Loucy (cell line): ENCODE results near the gene BTD.
"Not testable (repeated sequence)": the region's sequence is repeated elsewhere in the genome, so short reads cannot be mapped to it uniquely, and the experiment has no call there.

Source experiments
- H2AFZ ChIP-seq: fragments of 200-600 bp; sonication (generic); 2 replicates; pipeline ENCODE4 v1.6.0; 2016; ENCODE audit warnings: antibody characterized with exemption, mild to moderate bottlenecking, low read length, moderate library complexity
- H3F3A ChIP-seq: fragments of 200-600 bp; 2 replicates; pipeline ENCODE4 v1.6.0; 2016; ENCODE audit warnings: antibody characterized with exemption, low read depth, mild to moderate bottlenecking
- H3K27me3 ChIP-seq: fragments of 200-600 bp; sonication (generic); 2 replicates; pipeline ENCODE4 v1.6.1; 2014; ENCODE audit warnings: low read length, mild to moderate bottlenecking; ENCODE audit not compliant: insufficient read depth, poor library complexity, severe bottlenecking
- H3K36me3 ChIP-seq: fragments of 200-600 bp; sonication (generic); 2 replicates; pipeline ENCODE4 v1.6.1; 2016; ENCODE audit warnings: low read length; ENCODE audit not compliant: insufficient read depth
- H3K4me1 ChIP-seq: fragments of 200-600 bp; sonication (generic); 2 replicates; pipeline ENCODE4 v1.5.1; 2014; ENCODE audit warnings: low read length, mild to moderate bottlenecking; ENCODE audit not compliant: insufficient read depth, poor library complexity, severe bottlenecking
- H3K4me2 ChIP-seq: fragments of 200-600 bp; sonication (generic); 2 replicates; pipeline ENCODE4 v1.6.0; 2014; ENCODE audit warnings: antibody characterized with exemption, low read length, low read depth, mild to moderate bottlenecking; ENCODE audit not compliant: poor library complexity, severe bottlenecking
- H3K4me3 ChIP-seq: fragments of 200-600 bp; sonication (generic); 2 replicates; pipeline ENCODE4 v1.5.1; 2014; ENCODE audit warnings: low read length, mild to moderate bottlenecking, mixed read lengths; ENCODE audit not compliant: poor library complexity, severe bottlenecking
- H3K79me2 ChIP-seq: fragments of 200-600 bp; sonication (generic); 2 replicates; pipeline ENCODE4 v1.6.1; 2014; ENCODE audit warnings: low read length; ENCODE audit not compliant: insufficient read depth
- H3K9ac ChIP-seq: fragments of 200-600 bp; sonication (generic); 2 replicates; pipeline ENCODE4 v1.6.0; 2014; ENCODE audit warnings: mild to moderate bottlenecking, low read depth, low read length, moderate library complexity; ENCODE audit not compliant: poor library complexity, severe bottlenecking
- H3K9me2 ChIP-seq: fragments of 200-600 bp; sonication (generic); replicated peaks from 2 replicates; pipeline ENCODE4 v1.6.1; 2016; ENCODE audit warnings: low read depth, low read length, mixed read lengths
- H3K9me3 ChIP-seq: fragments of 200-600 bp; sonication (generic); 2 replicates; pipeline ENCODE4 v1.6.1; 2014; ENCODE audit warnings: mild to moderate bottlenecking, antibody characterized with exemption, low read length, low read depth; ENCODE audit not compliant: insufficient read depth
- H4K20me1 ChIP-seq: fragments of 200-600 bp; sonication (generic); 2 replicates; pipeline ENCODE4 v1.6.0; 2014; ENCODE audit warnings: antibody characterized with exemption, low read length, mild to moderate bottlenecking; ENCODE audit not compliant: insufficient read depth, poor library complexity, severe bottlenecking
- CTCF ChIP-seq: fragments of 200-600 bp; sonication (generic); conservative IDR thresholded peaks from 2 replicates; pipeline ENCODE4 v1.5.1; 2014; ENCODE audit warnings: mild to moderate bottlenecking, antibody characterized with exemption, low read length
- EZH2phosphoT487 ChIP-seq: fragments of 200-600 bp; IDR thresholded peaks from 2 replicates; pipeline ENCODE4 v1.6.1; 2018; ENCODE audit warnings: antibody characterized with exemption, mild to moderate bottlenecking, moderate library complexity, borderline replicate concordance

The BTD gene

GRCh38 chr3:15612001-15612400 lies 10.5 kb downstream of the BTD start:
- no peaks in the 10 kb centered on the region for H3K4me1 ChIP-seq
- H3F3A ChIP-seq: no peaks in the 10 kb centered on the region
- H3K27me3 ChIP-seq: no peaks in the 10 kb centered on the region
- no peak overlapping the region for H3K4me2 ChIP-seq
- H3K36me3 ChIP-seq: no peaks in the 10 kb centered on the region
- no peak overlapping the region for H3K9ac ChIP-seq
- H2AFZ ChIP-seq: no peak overlapping the region
- H3K9me3 ChIP-seq: no peaks in the 10 kb centered on the region
- no peaks in the 10 kb centered on the region for H3K9me2 ChIP-seq
- H3K79me2 ChIP-seq: no peaks in the 10 kb centered on the region
- H3K4me3 ChIP-seq: no peak overlapping the region
- no peaks in the 10 kb centered on the region for H4K20me1 ChIP-seq
- TF ChIP-seq EZH2phosphoT487 (no peak), CTCF (no peak)

GRCh38 chr3:15614958-15615357 lies 13.4 kb downstream of the BTD start:
- Histone ChIP-seq H4K20me1 (no peaks in the 10 kb centered on the region), H3K79me2 (no peaks in the 10 kb centered on the region), H3F3A (no peaks in the 10 kb centered on the region), H3K9me2 (no peaks in the 10 kb centered on the region), H3K4me3 (no peak overlapping the region), H3K27me3 (no peaks in the 10 kb centered on the region), H3K36me3 (no peaks in the 10 kb centered on the region), H3K4me1 (no peaks in the 10 kb centered on the region), H3K9ac (no peak overlapping the region), H2AFZ (no peak overlapping the region), H3K4me2 (no peak overlapping the region), H3K9me3 (peaks cover 4% of the 10 kb centered on the region)
- no peak for TF ChIP-seq CTCF
- no peak for TF ChIP-seq EZH2phosphoT487

GRCh38 chr3:15616053-15616452 lies 14.5 kb downstream of the BTD start:
- Histone ChIP-seq H2AFZ (no peak overlapping the region), H4K20me1 (no peaks in the 10 kb centered on the region), H3K4me1 (no peaks in the 10 kb centered on the region), H3K36me3 (no peaks in the 10 kb centered on the region), H3F3A (no peaks in the 10 kb centered on the region), H3K9me3 (peaks cover 4% of the 10 kb centered on the region), H3K9ac (no peak overlapping the region), H3K79me2 (no peaks in the 10 kb centered on the region), H3K9me2 (no peaks in the 10 kb centered on the region), H3K27me3 (no peaks in the 10 kb centered on the region), H3K4me2 (no peak overlapping the region), H3K4me3 (no peak overlapping the region)
- TF ChIP-seq CTCF (no peak), EZH2phosphoT487 (no peak)

GRCh38 chr3:15619659-15620464 lies 18.3 kb downstream of the BTD start:
- H3K4me2 ChIP-seq, H3K9me2 ChIP-seq, H3K9ac ChIP-seq, H3K4me1 ChIP-seq, H2AFZ ChIP-seq, H3K9me3 ChIP-seq, H3K79me2 ChIP-seq, H3F3A ChIP-seq, H4K20me1 ChIP-seq, H3K4me3 ChIP-seq, H3K36me3 ChIP-seq, H3K27me3 ChIP-seq: not testable (repeated sequence)
